Measurements from ENCODE around the gene SYCP2. TPM values are rescaled to one million over a fixed set of nuclear protein-coding genes. Genes with fewer than 3 reads are reported as not detected.

SYCP2 gene
- polyA plus RNA-seq, 1 experiment = 0.24 TPM

- TF ChIP-seq, protein P1, sequence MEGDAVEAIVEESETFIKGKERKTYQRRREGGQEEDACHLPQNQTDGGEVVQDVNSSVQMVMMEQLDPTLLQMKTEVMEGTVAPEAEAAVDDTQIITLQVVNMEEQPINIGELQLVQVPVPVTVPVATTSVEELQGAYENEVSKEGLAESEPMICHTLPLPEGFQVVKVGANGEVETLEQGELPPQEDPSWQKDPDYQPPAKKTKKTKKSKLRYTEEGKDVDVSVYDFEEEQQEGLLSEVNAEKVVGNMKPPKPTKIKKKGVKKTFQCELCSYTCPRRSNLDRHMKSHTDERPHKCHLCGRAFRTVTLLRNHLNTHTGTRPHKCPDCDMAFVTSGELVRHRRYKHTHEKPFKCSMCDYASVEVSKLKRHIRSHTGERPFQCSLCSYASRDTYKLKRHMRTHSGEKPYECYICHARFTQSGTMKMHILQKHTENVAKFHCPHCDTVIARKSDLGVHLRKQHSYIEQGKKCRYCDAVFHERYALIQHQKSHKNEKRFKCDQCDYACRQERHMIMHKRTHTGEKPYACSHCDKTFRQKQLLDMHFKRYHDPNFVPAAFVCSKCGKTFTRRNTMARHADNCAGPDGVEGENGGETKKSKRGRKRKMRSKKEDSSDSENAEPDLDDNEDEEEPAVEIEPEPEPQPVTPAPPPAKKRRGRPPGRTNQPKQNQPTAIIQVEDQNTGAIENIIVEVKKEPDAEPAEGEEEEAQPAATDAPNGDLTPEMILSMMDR (IDR thresholded peaks at IDR 0.05; ENCODE audit: low read depth, low read length) = no peak
- DNase-seq (ENCODE audit: low read depth, low spot score) = no peak
- ChIA-PET CTCF (no interaction called here), POLR2A (no interaction called here)
- Histone ChIP-seq H3K4me3 (ENCODE audit: low read depth, low read length) (no peak overlapping the region), H3K27ac (ENCODE audit: low read depth, low read length) (no peak overlapping the region), H3K9me3 (ENCODE audit: control insufficient read depth, insufficient read depth, low read length) (peaks cover 16% of the 10 kb centered on the region), H3K27me3 (ENCODE audit: control insufficient read depth, insufficient read depth, low read length) (no peaks in the 10 kb centered on the region)
Measured at GRCh38 chr20:59819496-59820203, 113.8 kb downstream of the SYCP2 start.

- H3K4me3 ChIP-seq (ENCODE audit: low read depth, low read length) = no peak overlapping the region
- ChIA-PET POLR2A (no interaction called here), CTCF (no interaction called here)
Measured at GRCh38 chr20:59818911-59819310, 114.5 kb downstream of the SYCP2 start.

DNA sequence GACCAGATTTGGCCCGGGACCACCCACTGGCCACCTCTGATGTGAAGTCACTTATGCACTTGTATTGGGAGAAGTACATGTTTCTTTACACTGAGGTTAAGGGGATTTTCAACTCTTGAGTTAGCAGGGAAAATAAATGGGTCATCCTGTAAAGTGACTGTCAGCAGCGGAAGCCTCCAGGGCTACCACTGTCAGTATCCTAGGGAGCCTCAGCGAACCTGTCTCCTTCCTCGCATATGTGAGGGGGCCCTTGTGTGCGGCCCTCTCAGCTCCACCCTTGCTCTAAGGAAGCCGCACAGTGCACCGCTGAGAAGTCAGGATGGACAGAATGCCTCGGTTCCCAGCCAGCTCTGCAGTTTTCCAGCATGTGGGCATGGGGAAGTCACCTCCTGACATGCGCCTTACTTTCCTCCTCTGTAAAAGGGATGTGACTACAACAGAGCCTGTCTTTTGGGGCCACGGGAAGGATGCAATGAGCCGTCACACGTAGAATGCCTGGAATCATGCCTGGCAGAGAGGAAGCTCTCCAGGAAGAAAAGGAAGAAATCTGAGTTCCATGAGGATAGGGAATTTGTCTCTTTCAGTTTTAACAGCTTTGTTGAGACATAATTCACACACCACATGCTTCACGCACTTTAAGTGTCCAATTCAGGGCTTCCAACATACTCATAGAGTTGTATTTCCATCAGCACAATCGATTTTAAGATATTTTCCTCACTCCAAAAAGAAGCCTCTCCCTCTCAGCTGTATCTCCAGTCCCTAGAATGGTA is 115.4 kb downstream of the SYCP2 start:
- ChIA-PET CTCF (no interaction called here), POLR2A (no interaction called here)
- DNase-seq (ENCODE audit: low read depth, low spot score) = no peak
- Histone ChIP-seq H3K27ac (ENCODE audit: low read depth, low read length) (no peak overlapping the region), H3K9me3 (ENCODE audit: control insufficient read depth, insufficient read depth, low read length) (peaks cover 21% of the 10 kb centered on the region), H3K4me3 (ENCODE audit: low read depth, low read length) (no peak overlapping the region), H3K27me3 (ENCODE audit: control insufficient read depth, insufficient read depth, low read length) (no peaks in the 10 kb centered on the region)
- TF ChIP-seq, protein P1 (IDR thresholded peaks at IDR 0.05; ENCODE audit: low read depth, low read length) = no peak

More at GRCh38 chr20:59818911-59819310, 114.5 kb downstream of the SYCP2 start:
- Histone ChIP-seq H3K27ac (ENCODE audit: low read depth, low read length) (no peak overlapping the region), H3K27me3 (ENCODE audit: control insufficient read depth, insufficient read depth, low read length) (no peaks in the 10 kb centered on the region), H3K9me3 (ENCODE audit: control insufficient read depth, insufficient read depth, low read length) (peaks cover 19% of the 10 kb centered on the region)
- TF ChIP-seq, protein P1 (IDR thresholded peaks at IDR 0.05; ENCODE audit: low read depth, low read length) = no peak
- DNase-seq (ENCODE audit: low read depth, low spot score) = no peak

DNA sequence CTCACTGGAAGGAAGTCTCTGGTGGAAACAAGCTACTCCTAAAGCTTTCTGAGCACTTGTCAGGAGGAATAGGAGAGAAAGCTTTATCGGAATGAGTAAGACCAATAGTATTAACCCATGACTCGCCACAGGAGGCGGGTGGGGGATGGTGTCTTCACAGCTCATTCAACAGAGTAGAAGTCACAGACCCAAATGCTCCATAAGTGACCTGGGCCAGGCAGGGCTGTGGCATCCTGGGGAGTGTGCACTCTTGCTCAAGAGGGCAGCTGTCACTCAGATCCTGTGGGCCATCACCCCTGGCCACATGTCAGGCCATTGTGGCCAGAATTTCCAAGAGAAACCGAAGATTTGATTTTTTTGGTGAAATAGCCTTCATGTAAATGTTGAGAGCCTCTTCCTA is 116.0 kb downstream of the SYCP2 start:
- POLR2A ChIA-PET = no interaction called here

More for the DNA sequence above, 116.0 kb downstream of the SYCP2 start:
- no peak for DNase-seq (ENCODE audit: low read depth, low spot score)
- no peaks in the 10 kb centered on the region for H3K27me3 ChIP-seq (ENCODE audit: control insufficient read depth, insufficient read depth, low read length)
- H3K4me3 ChIP-seq (ENCODE audit: low read depth, low read length) = no peak overlapping the region
- CTCF ChIA-PET = no interaction called here
- H3K9me3 ChIP-seq (ENCODE audit: control insufficient read depth, insufficient read depth, low read length) = peaks cover 19% of the 10 kb centered on the region
- H3K27ac ChIP-seq (ENCODE audit: low read depth, low read length) = no peak overlapping the region
- TF ChIP-seq, protein P1 (IDR thresholded peaks at IDR 0.05; ENCODE audit: low read depth, low read length) = no peak

Measured in AG04450 (cell line).